ENCODE data around the gene RPS21.

- TF ChIP-seq CTCF (IDR thresholded peaks at IDR 0.05) (no peak), POLR2A (IDR thresholded peaks at IDR 0.05) (no peak)
Measured at GRCh38 chr20:62406635-62407176, 19.8 kb downstream of the RPS21 start.
